NCI-H2196 (cell line): Measurements from ENCODE around the gene NFATC1.

Experiments
- DNase-seq: peaks from one replicate; lab custom pipeline; 2025; ENCODE audit not compliant: unreplicated experiment; lab: John Stamatoyannopoulos, UW

Gene NFATC1

DNA sequence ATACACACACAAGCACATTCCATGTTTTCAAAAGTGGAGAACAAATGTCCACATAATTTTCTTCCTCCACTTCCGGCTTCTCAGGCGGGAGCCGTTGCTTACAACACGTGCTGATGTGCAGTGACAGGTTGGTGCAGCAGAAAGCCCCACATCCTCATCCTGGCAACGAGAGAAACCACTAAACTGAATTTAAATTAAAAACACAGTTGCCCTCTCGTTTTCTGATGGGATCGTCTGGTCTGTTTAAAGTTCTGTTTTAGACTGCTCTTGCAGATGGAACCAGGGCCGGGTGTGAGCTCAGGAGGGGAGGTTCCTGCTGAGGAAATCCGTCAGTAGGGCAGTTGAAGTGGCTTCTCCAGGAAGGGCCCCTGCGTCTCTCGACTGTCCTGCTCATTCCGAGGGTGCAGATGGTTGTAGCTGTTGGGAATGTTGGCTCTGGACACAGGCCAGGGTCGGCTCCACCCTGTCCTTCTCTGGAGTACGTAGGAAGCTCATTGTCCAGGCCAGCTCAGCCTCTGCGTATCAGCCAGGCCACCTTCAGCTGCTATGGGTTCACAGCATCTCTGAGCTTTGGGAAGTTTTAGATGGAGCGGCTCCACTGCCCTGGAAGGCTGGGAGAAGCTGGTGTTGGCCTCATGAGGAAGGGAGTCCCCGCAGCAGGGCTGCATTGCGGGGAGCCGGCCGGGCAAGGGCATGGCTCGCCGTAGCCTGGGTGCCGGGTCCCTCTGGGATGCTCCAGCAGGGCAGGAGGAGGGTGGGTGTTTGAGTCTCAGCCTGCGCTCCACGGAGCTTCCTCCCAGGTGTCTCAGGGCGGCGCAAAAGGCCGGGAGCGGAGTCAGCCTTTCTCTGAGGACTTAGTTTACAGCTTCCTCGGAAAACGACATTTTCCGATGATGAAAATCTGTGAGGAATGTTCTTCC lies 58.3 kb downstream of the NFATC1 start:
- no peak for DNase-seq

GRCh38 chr18:79455261-79455660 lies 59.5 kb downstream of the NFATC1 start:
- DNase-seq = no peak

GRCh38 chr18:79456105-79456980 lies 60.6 kb downstream of the NFATC1 start:
- no peak for DNase-seq

GRCh38 chr18:79457239-79457638 lies 61.5 kb downstream of the NFATC1 start:
- DNase-seq = no peak

DNA sequence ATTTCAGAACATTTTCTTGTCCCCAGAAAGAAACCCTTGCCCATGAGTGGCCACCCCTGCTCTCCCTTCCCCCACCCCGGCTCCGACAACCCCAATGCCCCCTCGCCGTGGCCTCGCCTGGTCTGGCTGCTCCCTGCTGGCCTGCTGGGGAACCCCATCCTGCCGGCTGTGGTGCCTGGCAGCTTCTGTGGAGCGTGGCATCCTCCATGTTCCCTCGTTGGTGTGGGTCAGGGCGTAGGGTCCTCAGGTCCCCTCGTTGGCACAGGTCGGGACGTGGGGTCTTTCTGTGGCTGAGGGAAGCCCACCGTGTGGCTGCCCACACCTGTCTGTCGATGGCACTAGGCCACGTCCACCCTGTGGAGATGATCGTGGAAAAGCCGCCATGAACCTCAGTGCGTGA lies 61.9 kb downstream of the NFATC1 start:
- no peak for DNase-seq

DNA sequence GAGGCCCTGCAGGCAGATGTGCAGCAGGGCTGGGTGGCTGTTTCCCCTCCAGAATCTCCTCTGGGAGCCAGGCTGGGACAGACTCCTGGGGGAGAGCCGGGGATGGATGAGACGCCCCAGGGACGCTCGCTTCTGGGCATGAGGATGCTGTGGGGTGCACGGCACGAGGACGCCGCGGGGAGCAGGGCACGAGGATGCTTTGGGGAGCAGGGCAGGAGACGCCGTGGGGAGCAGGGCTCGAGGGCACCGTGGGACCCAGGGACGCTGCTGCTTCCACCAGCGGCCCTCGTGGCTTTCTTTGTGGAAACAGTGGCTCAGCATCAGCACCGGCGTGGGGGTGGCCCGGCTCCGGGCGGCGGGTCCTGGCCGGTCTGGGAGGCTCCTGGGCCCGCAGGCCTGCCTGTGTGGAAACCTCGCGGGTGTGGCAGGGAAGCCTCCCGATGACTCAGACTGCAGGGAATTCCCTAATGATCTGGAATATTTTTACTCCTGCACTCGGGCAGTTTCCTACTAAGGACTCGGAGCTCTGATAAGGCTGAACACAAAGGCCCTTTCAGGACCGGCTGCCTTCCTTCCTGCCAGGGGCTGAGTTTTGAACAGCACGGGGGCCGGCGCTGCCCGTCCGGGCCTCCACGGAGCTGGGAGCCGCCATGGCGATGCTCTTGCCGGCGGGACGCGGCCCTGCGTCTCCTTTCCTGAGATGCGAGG lies 62.6 kb downstream of the NFATC1 start:
- no peak for DNase-seq

- no peak for DNase-seq
These were observed 63.4 kb downstream of the NFATC1 start for GRCh38 chr18:79458917-79459803.

- no peak for DNase-seq
These were observed 64.3 kb downstream of the NFATC1 start for GRCh38 chr18:79459946-79460480.

GRCh38 chr18:79460481-79461300 lies 65.0 kb downstream of the NFATC1 start:
- no peak for DNase-seq

DNA sequence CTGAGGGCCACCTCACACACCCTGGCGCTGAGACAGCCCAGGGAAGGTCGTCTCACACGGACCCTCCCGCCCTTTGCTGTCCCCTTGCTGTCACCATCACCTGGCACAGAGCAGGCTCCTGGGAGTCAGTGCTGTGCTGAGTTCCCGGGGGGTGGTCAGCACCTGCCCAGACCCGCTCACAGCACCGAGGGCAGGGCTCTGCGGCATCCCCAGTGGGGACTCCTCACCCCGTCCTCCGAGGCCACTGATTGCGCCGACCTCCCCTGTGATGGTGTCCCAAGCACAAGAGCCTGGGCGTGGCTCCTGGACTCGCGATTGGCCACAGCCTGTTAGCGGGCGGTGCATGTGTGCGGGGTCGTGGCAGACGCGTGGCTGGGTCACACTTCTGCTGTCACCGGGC lies 65.9 kb downstream of the NFATC1 start:
- no peak for DNase-seq

DNA sequence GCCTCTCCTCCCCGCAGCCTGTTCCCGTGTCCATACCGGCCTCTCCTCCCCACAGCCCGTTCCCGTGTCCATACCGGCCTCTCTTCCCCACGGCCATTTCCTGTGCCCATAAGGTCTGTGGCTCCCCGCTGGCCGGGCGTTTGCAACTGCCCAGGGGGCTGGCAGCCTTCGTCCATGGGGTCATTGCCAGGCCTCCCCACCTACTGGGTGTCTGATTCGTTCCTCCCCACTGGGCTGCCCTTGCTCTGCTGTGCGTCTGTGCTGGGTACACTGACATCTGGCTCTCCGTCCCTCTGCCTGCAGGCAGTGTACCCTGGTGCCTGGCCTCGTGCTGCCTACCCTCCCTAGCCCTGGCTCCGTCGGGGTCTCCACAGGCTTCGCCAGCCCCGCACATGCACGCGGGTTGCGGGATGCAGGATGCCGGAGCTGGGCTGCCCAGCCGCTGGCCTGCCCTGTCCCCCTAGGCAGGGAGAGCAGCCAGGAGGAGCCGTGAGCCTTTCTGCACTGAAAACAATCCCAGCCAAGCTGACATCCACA lies 67.8 kb downstream of the NFATC1 start:
- no peak for DNase-seq

DNA sequence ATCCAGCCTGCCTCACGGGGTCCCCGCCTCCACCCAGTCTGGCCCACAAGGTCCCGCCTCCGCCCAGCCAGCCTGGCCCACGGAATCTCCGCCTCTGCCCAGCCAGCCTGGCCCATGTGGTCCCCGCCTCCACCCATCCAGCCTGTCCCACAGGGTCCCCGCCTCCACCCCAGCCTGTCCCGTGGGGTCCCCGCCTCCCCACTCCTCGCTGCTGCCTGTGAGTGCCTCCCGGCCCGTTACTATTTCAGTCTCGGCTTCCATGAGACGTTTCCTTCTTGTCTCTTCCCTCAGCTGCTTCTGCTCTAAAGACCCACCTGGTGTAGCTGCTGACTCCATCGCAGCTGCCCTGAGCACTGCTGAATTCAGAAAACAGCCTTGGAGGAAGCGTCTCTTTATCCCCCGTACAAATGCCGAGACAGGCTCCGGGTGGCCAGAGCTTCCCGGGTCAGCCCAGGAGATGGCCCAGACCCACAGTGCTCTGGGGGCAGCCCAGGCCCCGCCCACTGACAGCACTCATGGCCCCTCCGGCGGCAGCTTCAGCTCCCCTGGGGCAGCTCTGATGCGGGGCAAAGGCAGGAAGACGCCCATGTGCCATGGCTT lies 69.8 kb downstream of the NFATC1 start:
- DNase-seq = no peak

DNA sequence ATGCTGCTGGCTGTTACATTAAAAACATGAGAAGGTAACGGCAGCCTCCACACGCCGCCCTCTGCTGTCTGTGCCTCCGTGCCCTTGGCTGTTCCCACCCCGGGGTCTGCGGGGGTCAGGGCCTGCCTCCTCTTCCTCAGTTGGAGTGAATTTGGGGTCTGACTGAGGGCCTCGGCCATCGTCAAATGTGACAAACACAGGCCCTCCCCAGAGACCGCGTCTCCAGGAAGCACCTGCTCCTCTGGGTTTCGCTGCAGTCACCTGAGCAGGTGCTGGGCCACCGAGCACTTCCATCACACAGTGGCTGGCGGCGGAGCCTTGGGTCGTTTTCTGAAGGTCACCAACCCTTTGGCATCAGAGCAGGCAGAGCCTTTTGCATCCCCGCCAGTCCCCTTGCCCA lies 70.9 kb downstream of the NFATC1 start:
- no peak for DNase-seq

DNA sequence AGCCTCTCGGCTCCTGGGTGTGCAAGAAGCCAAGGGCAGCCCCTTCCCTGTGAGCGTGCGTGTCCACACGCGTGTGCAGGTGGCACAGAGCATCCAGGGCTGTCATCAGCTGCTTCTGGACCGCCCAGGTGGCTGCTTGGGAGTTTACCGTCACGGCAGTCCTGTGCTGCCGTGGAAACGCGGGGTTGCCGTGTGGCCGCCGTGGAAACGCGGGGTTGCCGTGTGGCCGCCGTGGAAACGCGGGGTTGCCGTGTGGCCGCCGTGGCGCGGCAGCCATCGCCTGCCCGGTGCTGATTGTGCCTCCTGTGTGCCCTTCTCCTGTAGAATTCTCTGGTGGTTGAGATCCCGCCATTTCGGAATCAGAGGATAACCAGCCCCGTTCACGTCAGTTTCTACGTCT lies 71.4 kb downstream of the NFATC1 start:
- DNase-seq = no peak

DNA sequence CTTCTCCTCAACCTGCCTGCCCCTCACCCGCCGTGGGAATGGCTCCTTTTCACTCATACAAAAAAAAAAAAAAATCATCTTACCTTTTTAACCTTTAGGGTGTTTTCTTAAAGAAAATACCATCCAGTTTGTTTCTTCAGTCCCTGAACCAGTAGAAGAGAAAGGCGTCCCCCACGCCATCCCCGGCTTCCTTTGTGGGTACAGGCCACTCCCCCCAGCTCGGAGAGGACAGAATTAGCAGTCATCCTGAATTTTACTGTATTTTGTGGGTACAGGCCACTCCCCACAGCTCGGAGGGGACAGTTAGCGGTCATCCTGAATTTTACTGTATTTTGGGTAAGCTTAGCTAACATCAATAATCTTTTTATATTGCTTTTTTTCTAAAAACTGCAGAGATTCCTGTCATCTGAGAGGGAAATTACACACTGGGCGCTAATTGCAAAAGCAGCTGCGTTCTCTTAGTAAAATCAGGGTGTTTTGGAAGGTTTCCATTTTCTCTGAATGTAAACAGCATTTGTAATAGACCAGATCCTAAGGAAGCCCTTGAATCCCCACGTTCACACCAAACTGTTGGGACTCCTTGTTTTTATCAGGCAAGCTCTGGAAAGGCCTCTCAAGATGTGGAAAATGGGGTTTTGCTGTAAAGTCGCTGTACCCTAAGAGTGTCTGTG lies 72.5 kb downstream of the NFATC1 start:
- no peak for DNase-seq

- DNase-seq = no peak
These were observed 73.6 kb downstream of the NFATC1 start for GRCh38 chr18:79469309-79469708.

GRCh38 chr18:79469751-79470505 lies 74.2 kb downstream of the NFATC1 start:
- DNase-seq = no peak
